ENCODE measurements around the gene MST1.
A peak's percentile ranks its signal among the peaks of the same experiment; 100 is the strongest.

Gene MST1

GRCh38 chr3:49720855-49721595 is 31.8 kb upstream of the MST1 start:
- no peaks in the 10 kb centered on the region for H3K4me1 ChIP-seq
- H3K36me3 ChIP-seq = no peaks in the 10 kb centered on the region; the same call in 1 of the 2 replicates
- H3K9me3 ChIP-seq = no peaks in the 10 kb centered on the region

GRCh38 chr3:49719214-49719884 is 30.1 kb upstream of the MST1 start, which contains the start of gene AMIGO3:
TSS of gene AMIGO3 (minus strand) at chr3:49719684. CDS start at chr3:49719465, 219 bp downstream.
- no peaks in the 10 kb centered on the region for H3K4me1 ChIP-seq
- no peaks in the 10 kb centered on the region; the same call in 1 of the 2 replicates for H3K36me3 ChIP-seq

More at GRCh38 chr3:49720855-49721595, 31.8 kb upstream of the MST1 start:
- Histone ChIP-seq H3K4me3 (ENCODE audit: low read depth, low read length) (no peak overlapping the region), H3K27me3 (no peaks in the 10 kb centered on the region)
- TF ChIP-seq CTCF (IDR thresholded peaks at IDR 0.05; ENCODE audit: low read depth, low read length) = no peak
- no peak for DNase-seq

GRCh38 chr3:49718858-49719213 is 29.6 kb upstream of the MST1 start:
- Histone ChIP-seq H3K9me3 (no peaks in the 10 kb centered on the region), H3K4me3 (ENCODE audit: low read depth, low read length) (peak overlapping the region; percentile 49), H3K4me1 (no peaks in the 10 kb centered on the region), H3K27me3 (no peaks in the 10 kb centered on the region), H3K36me3 (no peaks in the 10 kb centered on the region; the same call in 1 of the 2 replicates)
- no peak for DNase-seq
- TF ChIP-seq CTCF (IDR thresholded peaks at IDR 0.05; ENCODE audit: low read depth, low read length) = no peak

More at GRCh38 chr3:49719214-49719884, 30.1 kb upstream of the MST1 start, which contains the start of gene AMIGO3:
- Histone ChIP-seq H3K9me3 (no peaks in the 10 kb centered on the region), H3K27me3 (no peaks in the 10 kb centered on the region), H3K4me3 (ENCODE audit: low read depth, low read length) (peak within 1 kb of the TSS; percentile 49)
- DNase-seq = peak; percentile 93
- no peak; the same call in 1 of the 2 replicates for TF ChIP-seq CTCF (IDR thresholded peaks at IDR 0.05; ENCODE audit: low read depth, low read length)

- no peaks in the 10 kb centered on the region; the same call in 1 of the 2 replicates for H3K36me3 ChIP-seq
- no peaks in the 10 kb centered on the region for H3K4me1 ChIP-seq
- no peak for TF ChIP-seq CTCF (IDR thresholded peaks at IDR 0.05; ENCODE audit: low read depth, low read length)
- peak overlapping the region; percentile 49; the same call in 1 of the 2 replicates for H3K4me3 ChIP-seq (ENCODE audit: low read depth, low read length)
- no peaks in the 10 kb centered on the region for H3K9me3 ChIP-seq
- H3K27me3 ChIP-seq = no peaks in the 10 kb centered on the region
- no peak for DNase-seq
Observed at GRCh38 chr3:49717959-49718857, 28.9 kb upstream of the MST1 start.

GRCh38 chr3:49717211-49717958 is 28.1 kb upstream of the MST1 start:
- no peak for TF ChIP-seq CTCF (IDR thresholded peaks at IDR 0.05; ENCODE audit: low read depth, low read length)
- Histone ChIP-seq H3K4me3 (ENCODE audit: low read depth, low read length) (no peak overlapping the region), H3K9me3 (no peaks in the 10 kb centered on the region), H3K36me3 (no peaks in the 10 kb centered on the region; the same call in 1 of the 2 replicates), H3K27me3 (no peaks in the 10 kb centered on the region), H3K4me1 (no peaks in the 10 kb centered on the region)
- no peak for DNase-seq

Data from BE2C (cell line).